Stimulated activated CD8-positive, alpha-beta memory T cell treated with anti-CD3 and anti-CD28 coated beads, Interleukin-12 subunit alpha, Interleukin-12 subunit beta, amount 100 ng/mL, for 24 hours (primary cell): Measurements from ENCODE around the gene KBTBD12.
"Not testable (repeated sequence)": the region's sequence is repeated elsewhere in the genome, so short reads cannot be mapped to it uniquely, and the experiment has no call there.

Experiments
- DNase-seq: peaks from one replicate; pipeline ENCODE4 v3.0.0-alpha.2; 2020; ENCODE audit errors: extremely low read depth

KBTBD12 gene, protein sequence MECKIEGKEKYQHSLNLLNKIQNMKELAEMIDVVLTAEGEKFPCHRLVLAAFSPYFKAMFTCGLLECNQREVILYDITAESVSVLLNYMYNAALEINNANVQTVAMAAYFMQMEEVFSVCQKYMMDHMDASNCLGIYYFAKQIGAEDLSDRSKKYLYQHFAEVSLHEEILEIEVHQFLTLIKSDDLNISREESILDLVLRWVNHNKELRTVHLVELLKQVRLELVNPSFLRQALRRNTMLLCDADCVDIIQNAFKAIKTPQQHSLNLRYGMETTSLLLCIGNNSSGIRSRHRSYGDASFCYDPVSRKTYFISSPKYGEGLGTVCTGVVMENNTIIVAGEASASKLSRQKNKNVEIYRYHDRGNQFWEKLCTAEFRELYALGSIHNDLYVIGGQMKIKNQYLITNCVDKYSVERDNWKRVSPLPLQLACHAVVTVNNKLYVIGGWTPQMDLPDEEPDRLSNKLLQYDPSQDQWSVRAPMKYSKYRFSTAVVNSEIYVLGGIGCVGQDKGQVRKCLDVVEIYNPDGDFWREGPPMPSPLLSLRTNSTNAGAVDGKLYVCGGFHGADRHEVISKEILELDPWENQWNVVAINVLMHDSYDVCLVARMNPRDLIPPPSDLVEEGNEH

GRCh38 chr3:127915115-127915936 lies at the start of gene KBTBD12:
TSS of gene KBTBD12 (plus strand) at chr3:127915232. CDS start at chr3:127923062, 7,830 bp downstream.
- DNase-seq = no peak

- DNase-seq = no peak
Observed at GRCh38 chr3:127865941-127866340, 49.1 kb upstream of the KBTBD12 start.

GRCh38 chr3:127867412-127867811 lies 47.6 kb upstream of the KBTBD12 start:
- no peak for DNase-seq

- no peak for DNase-seq
Observed at GRCh38 chr3:127867986-127868385, 47.0 kb upstream of the KBTBD12 start.

DNA sequence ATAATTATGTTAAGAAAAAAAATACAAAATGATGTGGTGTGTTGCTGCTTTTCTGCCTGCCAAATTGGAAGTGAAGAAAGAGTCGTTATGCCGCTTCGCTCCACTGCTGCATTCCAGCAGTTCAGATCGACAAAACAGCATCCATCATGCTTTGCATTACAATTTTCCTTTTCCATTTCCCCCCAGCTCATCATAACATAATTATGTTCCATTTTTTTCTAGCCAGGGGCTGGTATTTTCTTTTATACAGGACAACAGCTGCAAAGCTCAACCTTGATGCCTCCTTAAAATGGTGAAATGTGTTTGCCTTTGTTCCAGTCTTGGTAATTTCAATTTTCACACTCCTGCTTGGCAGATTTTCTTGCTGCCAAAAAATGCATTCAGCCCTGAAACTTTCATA lies 44.9 kb upstream of the KBTBD12 start:
- no peak for DNase-seq

DNA sequence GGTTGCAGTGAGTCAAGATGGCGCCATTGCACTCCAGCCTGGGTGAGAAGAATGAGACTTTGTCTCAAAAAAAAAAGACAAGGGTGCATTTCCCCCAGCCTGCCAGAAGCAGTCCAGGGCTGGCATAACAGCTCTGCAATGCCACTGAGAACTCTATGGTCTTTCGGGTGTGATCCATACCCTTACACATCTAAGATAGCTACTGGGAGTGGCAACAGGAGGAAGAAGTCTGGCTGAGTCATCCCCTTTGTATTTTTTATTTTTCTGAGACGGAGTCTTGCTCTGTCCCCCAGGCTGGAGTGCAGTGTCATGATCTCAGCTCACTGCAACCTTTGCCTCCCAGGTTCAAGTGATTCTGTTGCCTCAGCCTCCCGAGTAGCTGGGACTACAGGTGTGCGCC lies 40.9 kb upstream of the KBTBD12 start:
- not testable (repeated sequence) for DNase-seq

GRCh38 chr3:127881586-127881985 lies 33.4 kb upstream of the KBTBD12 start:
- no peak for DNase-seq

GRCh38 chr3:127884041-127884440 lies 31.0 kb upstream of the KBTBD12 start:
- DNase-seq = no peak

DNA sequence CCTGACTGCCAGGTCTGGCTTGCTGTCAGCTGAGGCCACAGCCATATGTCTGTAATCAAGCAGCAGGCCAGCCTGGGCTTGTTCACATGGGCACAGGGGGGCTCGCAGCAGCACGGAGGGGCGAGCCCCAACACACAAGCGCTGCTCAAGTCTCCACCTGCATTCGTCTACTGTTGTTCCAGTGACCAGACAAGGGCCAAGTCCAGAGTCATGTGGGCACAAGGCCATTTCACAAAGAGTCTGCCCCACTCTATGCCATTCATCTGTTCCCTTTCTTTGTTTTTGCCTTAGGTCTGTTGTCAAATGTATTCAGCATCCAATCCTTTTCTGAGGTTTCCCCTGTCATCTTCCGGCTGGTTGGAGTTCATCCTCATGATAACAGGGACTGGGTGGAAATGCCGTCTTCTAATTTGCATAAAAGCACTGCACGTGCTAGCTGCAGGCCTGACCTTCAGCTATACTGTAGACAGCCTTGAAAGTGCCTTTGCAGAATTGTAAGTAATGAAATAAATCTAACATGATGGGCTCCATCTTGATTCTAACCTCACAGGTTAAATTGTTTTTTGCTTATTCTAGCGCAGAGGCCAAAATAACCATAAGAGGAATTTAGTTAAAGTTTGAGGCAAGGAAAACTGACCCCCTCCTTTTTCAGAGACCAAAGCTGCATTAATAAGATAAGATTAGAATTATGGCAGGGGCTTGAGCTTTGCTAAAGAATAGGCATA lies 28.6 kb upstream of the KBTBD12 start:
- DNase-seq = no peak

GRCh38 chr3:127886956-127887231 lies 28.1 kb upstream of the KBTBD12 start:
- DNase-seq = no peak

DNA sequence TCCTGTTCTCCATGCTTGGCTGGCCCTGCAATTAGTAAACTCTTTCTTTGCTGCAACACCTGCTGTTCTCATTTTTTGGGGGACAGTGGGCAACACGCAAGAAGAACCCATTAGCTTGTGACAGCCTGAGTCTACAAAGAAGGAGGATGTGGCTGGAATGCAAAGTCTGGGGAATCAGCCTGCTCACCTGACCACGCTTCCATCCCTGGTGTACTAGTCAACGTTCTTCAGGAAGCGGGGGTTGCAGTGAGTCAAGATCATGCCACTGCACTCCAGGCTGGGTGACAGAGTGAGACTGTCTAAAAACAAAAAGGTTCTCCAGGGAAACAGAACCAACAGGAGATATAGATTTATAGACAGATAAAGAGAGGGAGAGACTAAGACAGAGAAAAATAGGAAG lies 27.7 kb upstream of the KBTBD12 start:
- no peak for DNase-seq

- no peak for DNase-seq
Observed at GRCh38 chr3:127888156-127888555, 26.9 kb upstream of the KBTBD12 start.

DNA sequence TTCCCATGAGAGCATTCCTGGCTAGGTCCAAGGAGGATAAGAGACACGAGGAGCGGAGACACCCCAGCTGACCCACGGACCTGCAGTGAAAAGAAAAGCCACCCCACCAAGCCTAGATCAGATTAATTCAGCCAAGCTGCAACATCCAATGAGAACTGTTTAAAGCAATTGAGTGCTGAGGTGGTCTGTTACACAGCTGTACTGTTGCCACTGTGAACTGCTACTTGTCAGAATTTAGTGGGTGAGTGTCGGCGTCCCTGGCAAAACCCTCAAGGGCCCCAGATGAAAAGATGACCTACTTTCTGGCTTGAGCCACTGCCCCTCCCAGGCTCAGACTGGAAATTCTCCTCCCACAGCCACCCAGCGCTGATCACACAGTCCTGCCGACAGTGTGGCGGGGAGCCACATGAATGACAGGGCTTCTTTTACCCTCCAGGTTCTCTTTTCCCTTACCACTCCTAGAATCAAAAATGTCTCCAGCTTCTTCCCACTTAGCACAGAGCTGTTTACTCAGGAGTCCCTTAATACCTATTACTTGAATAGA lies 26.4 kb upstream of the KBTBD12 start:
- DNase-seq = no peak

- DNase-seq = no peak
Observed at GRCh38 chr3:127889461-127889863, 25.6 kb upstream of the KBTBD12 start.

GRCh38 chr3:127889976-127890650 lies 24.9 kb upstream of the KBTBD12 start:
- no peak for DNase-seq

DNA sequence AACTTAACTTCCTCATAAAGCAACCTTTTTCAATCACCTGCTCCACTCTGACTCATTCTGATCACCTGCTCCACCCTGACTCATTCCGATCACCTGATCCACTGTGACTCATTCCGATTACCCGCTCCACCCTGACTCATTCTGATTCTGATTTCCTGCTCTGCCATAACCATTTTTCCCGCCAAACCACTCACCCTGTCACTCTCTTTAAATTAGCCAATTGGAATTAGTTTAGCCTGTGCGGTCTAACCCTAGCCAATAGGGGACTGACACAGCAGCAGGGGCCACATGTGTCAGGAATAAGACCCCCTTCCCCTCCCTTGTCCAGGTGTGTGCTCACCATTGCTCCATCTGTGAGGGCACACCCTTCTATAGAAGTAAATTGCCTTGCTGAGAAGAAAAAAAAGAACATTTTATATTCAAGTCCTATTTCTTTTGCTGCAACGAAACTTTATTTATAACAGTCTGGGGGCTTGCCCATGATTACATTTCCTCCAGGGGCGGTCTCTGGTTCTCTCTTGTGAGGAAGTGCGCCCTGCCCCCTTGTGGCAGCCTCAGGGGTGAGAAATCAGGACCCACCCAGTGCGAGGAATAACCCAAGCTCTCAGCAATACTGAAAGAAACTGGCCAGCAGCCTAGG lies 24.3 kb upstream of the KBTBD12 start:
- not testable (repeated sequence) for DNase-seq

DNA sequence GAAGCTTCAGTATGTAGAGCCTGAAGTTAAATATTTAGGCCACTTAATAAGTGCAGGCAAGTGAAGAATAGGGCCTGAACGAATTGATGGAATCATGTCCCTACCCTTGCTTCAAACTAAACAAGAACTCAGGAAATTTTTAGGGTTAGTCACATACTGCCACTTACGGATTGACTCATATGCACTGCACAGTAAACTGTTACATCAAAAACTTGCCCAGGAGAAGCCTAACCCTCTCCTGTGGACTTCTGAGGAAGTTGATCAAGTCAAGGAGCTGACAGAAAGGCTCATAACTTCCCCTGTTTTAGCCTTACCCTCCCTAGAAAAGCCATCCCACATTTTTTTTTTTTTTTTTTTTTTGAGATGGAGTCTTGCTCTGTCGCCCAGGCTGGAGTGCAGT lies 20.6 kb upstream of the KBTBD12 start:
- DNase-seq = no peak

DNA sequence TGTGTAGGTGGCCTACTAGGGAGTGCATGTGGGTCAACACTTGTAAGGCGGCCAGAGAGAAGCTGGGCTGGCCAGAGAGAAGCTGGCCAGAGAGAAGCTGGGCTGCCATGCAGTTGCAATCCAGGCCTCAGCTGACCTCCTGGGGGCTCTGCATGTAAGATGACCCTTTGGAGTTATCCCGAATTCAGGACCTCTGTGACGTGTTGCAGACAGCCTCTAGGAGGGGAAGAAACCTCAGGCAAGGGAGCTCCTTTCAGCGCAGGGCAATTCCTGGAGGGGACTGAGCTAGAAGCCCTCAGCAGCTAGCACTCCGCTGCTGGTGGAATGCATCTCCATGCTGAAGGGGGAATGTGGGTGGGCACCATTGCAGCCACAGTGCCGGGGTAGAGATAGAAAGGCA lies 15.8 kb upstream of the KBTBD12 start:
- no peak for DNase-seq

GRCh38 chr3:127899766-127900165 lies 15.3 kb upstream of the KBTBD12 start:
- no peak for DNase-seq

DNA sequence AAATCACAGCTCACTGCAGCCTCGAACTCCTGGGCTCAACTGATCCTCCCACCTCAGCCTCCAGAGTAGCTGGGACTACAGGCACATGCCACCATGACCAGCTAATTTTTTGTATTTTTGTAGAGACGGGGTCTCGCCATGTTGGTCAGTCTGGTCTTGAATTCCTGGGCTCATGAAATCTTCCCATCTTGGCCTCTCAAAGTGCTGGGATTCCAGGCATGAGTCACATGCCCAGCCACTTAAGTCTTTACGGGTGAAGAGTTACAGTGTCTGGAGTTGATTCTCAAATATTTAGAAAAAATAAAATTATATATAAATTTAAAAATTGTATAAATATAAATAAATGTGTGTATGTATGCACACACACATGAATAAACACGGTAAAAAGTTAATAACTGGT lies 14.5 kb upstream of the KBTBD12 start:
- DNase-seq = no peak

DNA sequence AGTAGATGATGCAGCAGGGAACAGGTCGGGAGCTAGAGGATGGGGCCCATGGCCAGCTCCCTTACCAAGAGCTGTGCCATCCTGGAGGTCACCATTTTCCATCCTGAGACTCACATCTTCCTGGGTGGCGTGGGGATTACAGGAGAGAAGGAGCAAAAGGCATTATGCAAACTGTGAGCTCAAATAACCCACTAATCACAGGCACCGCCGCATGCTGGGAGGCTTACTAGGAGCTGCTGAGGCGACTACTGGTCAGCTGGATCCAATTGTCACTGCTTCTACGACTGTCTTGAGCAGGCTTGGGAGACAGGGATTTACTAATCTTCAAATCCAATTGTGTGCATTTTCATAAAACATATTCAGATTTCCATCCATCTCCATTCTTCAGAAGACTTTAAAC lies 12.5 kb upstream of the KBTBD12 start:
- DNase-seq = no peak
